Stomach (tissue), 9 donors: ENCODE data around the gene CD86. TPM values are rescaled to one million over a fixed set of nuclear protein-coding genes. Genes with fewer than 3 reads are reported as not detected.

Experiments
- DNase-seq, 2 donors: peaks; one replicate each; pipeline versions ENCODE4 v3.0.0 to v3.0.0-alpha.2; 2013 to 2019
- H3K27ac ChIP-seq, 5 donors: fragments of 200-600 bp in 4 of 5; sonication (generic) in 4 of 5; one replicate each; pipeline ENCODE4 v1.5.1; 2013 to 2019; ENCODE audit warnings: mild to moderate bottlenecking in 1 of 5, moderate library complexity in 1 of 5
- H3K27me3 ChIP-seq, 3 donors: fragments of 200-600 bp; sonication (generic); one replicate each; pipeline ENCODE4 v1.5.1; 2017 to 2019; ENCODE audit warnings: mixed run types in 1 of 3
- H3K36me3 ChIP-seq, 4 donors: fragments of 200-600 bp; sonication (generic); 1 replicate in 3 of 4; 2 replicates in 1 of 4; pipeline ENCODE4 v1.5.1; 2016 to 2019
- H3K4me1 ChIP-seq, 4 donors: fragments of 200-600 bp; sonication (generic); one replicate each; pipeline ENCODE4 v1.5.1; 2016 to 2019
- H3K4me3 ChIP-seq, 4 donors: fragments of 200-600 bp; sonication (generic) in 3 of 4; one replicate each; pipeline ENCODE4 v1.5.1; 2016 to 2019; ENCODE audit warnings: mild to moderate bottlenecking in 1 of 4
- H3K9me3 ChIP-seq, 4 donors: fragments of 200-600 bp; sonication (generic); one replicate each; pipeline ENCODE4 v1.5.1; 2016 to 2019
- CTCF ChIP-seq, 7 experiments: fragments of 450-650 bp in 4 of 7; fragments of 200-600 bp in 3 of 7; sonication (generic) in 3 of 7; IDR thresholded peaks; one replicate each; pipeline ENCODE4 v1.5.1; 2016 to 2019; ENCODE audit warnings: antibody characterized with exemption in 7 of 7, control low read depth in 2 of 7, mild to moderate bottlenecking in 1 of 7
- EP300 ChIP-seq: sonication (generic); formaldehyde crosslinking; IDR thresholded peaks from one replicate; pipeline ENCODE4 v1.6.1; 2017; ENCODE audit warnings: antibody characterized with exemption
- POLR2A ChIP-seq, 4 donors: fragments of 450-650 bp; IDR thresholded peaks; one replicate each; pipeline ENCODE4 v1.6.1; 2016; ENCODE audit warnings: antibody characterized with exemption in 4 of 4, control low read depth in 2 of 4, mild to moderate bottlenecking in 1 of 4, moderate library complexity in 1 of 4
- POLR2AphosphoS5 ChIP-seq, 3 donors: sonication (generic); formaldehyde crosslinking; IDR thresholded peaks; one replicate each; pipeline ENCODE4 v1.6.1; 2016; ENCODE audit warnings: antibody characterized with exemption in 3 of 3
- WGBS, 5 donors: extraction: QIAGEN DNeasy Blood & Tissue Kit in 3 of 5; methylation state at CpG; one replicate each; pipeline versions ENCODE4 v1.1.5 to v1.1.7; 2013 to 2018; 5-methylcytosine and 5-hydroxymethylcytosine counted together
- intact Hi-C: fragments of 100-400 bp; cut with DNase I; formaldehyde crosslinking; loops from one replicate; pipeline ENCODE4 v1.15.1; 2023; ENCODE audit warnings: low total_unique reads
- polyA plus RNA-seq, 3 donors: library from polyadenylated mRNA; stranded (reverse); fragments of 200-250 nt; gene quantifications; one replicate each; pipeline ENCODE4 v1.2.3, GENCODE V29; 2013
- total RNA-seq, 5 donors: library from RNA; depleted of rRNA; stranded (reverse); fragments of >200 nt; gene quantifications; one replicate each; pipeline versions ENCODE4 v1.1.0 to v1.2.3, GENCODE V29; 2014 to 2016
- donor health status: healthy with polysubstance abuse.
- donor health status: Bipolar disorder and iron deficiency.
- donor health status: healthy.

CD86 gene
- total and polyA plus RNA-seq, 8 donors, result 0.29 to 16.9 (median 3.1) TPM; not detected in 1

DNA sequence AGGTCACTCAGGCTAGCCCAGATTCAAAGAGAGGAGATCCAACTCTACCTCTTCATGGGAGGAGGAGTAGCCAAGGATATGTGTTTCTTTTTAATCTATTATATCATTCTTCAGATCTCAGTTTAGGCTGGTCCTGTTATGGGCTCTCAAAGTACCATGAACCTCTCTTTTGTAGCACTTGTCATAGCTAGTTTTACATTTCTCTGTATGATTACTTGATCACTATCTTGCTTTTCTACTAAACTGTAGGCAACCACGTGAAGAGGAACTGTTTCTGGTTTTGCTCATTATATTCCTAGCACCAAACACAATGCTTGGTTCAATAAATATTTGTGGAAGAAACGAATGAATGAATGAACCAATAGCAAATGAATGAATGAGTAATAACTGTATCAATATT is 29.6 kb downstream of the CD86 start:
- intact Hi-C loops, result no loop called here
- no peak for TF ChIP-seq EP300
- no peak for TF ChIP-seq POLR2AphosphoS5 (IDR thresholded peaks at IDR 0.05)
- no peak for TF ChIP-seq POLR2A (IDR thresholded peaks at IDR 0.05)
- TF ChIP-seq CTCF (IDR thresholded peaks at IDR 0.05), result no peak
- Histone ChIP-seq H3K4me3 (no peak overlapping the region), H3K27me3 (no peaks in the 10 kb centered on the region), H3K27ac (no peak overlapping the region), H3K4me1 (no peaks in the 10 kb centered on the region), H3K9me3 (no peaks in the 10 kb centered on the region), H3K36me3 (no peaks in the 10 kb centered on the region)
- 44 to 73% (median 61%) methylated on average over 2 of the region's 2 CpGs for WGBS, 5 donors
- no peak for DNase-seq

GRCh38 chr3:122085673-122086072 is 30.5 kb downstream of the CD86 start:
- 76 to 91% (median 89%) methylated on average over 6 of the region's 6 CpGs for WGBS, 5 donors
- Histone ChIP-seq H3K4me1 (no peaks in the 10 kb centered on the region), H3K27me3 (no peaks in the 10 kb centered on the region), H3K9me3 (no peaks in the 10 kb centered on the region), H3K4me3 (no peak overlapping the region), H3K27ac (no peak overlapping the region), H3K36me3 (no peaks in the 10 kb centered on the region)
- TF ChIP-seq POLR2AphosphoS5 (IDR thresholded peaks at IDR 0.05) (no peak), CTCF (IDR thresholded peaks at IDR 0.05) (no peak), EP300 (no peak), POLR2A (IDR thresholded peaks at IDR 0.05) (no peak)
- intact Hi-C loops, result no loop called here
- no peak for DNase-seq

DNA sequence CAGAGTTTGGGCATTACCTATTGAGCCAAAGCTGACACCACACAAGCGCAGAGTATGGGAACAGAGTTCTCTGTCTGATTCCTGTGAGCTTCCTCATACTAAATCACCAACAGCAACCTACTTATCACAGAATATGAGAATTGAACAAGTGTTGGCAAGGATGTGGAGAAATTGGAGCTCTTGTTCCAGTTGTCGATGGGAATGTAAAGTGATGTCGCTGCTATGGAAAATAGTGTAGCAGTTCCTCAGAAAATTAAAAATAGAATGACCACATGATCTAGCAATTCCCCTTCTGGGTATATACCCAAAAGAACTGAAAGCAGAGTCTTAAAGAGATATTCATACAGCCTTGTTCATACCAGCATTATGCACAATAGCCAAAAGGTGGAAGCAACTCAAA is 33.4 kb downstream of the CD86 start:
- H3K4me3 ChIP-seq, result no peak overlapping the region
- no peaks in the 10 kb centered on the region for H3K9me3 ChIP-seq
- intact Hi-C loops, result no loop called here
- no peaks in the 10 kb centered on the region for H3K36me3 ChIP-seq
- H3K27me3 ChIP-seq, result no peaks in the 10 kb centered on the region
- no peak for DNase-seq
- H3K4me1 ChIP-seq, result peaks cover 0 to 7% (median 0%) of the 10 kb centered on the region in 4 donors
- H3K27ac ChIP-seq, result no peak overlapping the region
- TF ChIP-seq POLR2A (IDR thresholded peaks at IDR 0.05) (no peak), EP300 (no peak), POLR2AphosphoS5 (IDR thresholded peaks at IDR 0.05) (no peak), CTCF (IDR thresholded peaks at IDR 0.05) (no peak)
- 86 to 90% (median 90%) methylated on average over 3 of the region's 3 CpGs for WGBS, 5 donors

- H3K27me3 ChIP-seq, result no peaks in the 10 kb centered on the region
- TF ChIP-seq POLR2A (IDR thresholded peaks at IDR 0.05) (no peak), CTCF (IDR thresholded peaks at IDR 0.05) (no peak), EP300 (no peak), POLR2AphosphoS5 (IDR thresholded peaks at IDR 0.05) (no peak)
- H3K9me3 ChIP-seq, result no peaks in the 10 kb centered on the region
- H3K36me3 ChIP-seq, result no peaks in the 10 kb centered on the region
- DNase-seq, result no peak
- intact Hi-C loops, result no loop called here
- no peak overlapping the region for H3K27ac ChIP-seq
- 57 to 76% (median 64%) methylated on average over 4 of the region's 4 CpGs for WGBS, 5 donors
- peaks cover 0 to 7% (median 0%) of the 10 kb centered on the region in 4 donors for H3K4me1 ChIP-seq
- H3K4me3 ChIP-seq, result no peak overlapping the region
Observed at GRCh38 chr3:122091602-122092295, 36.6 kb downstream of the CD86 start.
